NOMO-1 (cell line): ENCODE results near the gene SLC25A44.

Experiments used
- DNase-seq, 2 experiments: peaks; one replicate each; lab custom pipeline; 2025; ENCODE audit not compliant: unreplicated experiment in 2 of 2; lab: John Stamatoyannopoulos, UW

The SLC25A44 gene

GRCh38 chr1:156233426-156234127 is 39.7 kb downstream of the SLC25A44 start:
- DNase-seq: no peak

GRCh38 chr1:156236164-156236563 is 42.3 kb downstream of the SLC25A44 start:
- DNase-seq: no peak

DNA sequence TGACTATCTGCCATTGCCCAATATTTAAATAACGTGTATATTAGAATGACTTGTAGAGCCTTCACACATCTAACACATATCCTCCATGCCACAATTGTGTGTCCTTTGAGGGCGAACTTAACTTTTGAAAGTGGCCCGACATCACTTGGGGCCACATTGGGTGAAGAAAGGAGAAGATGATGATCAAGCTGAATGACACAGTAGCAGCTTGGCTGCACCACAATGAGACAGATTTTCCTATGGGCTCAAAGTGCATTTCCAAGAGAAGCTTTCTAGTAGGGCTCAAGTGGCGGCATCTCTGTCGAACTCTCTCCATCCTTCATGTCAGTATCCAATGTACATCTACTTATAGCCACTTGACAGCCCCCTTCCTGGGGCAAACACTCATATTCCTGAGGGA is 44.3 kb downstream of the SLC25A44 start:
- no peak for DNase-seq

DNA sequence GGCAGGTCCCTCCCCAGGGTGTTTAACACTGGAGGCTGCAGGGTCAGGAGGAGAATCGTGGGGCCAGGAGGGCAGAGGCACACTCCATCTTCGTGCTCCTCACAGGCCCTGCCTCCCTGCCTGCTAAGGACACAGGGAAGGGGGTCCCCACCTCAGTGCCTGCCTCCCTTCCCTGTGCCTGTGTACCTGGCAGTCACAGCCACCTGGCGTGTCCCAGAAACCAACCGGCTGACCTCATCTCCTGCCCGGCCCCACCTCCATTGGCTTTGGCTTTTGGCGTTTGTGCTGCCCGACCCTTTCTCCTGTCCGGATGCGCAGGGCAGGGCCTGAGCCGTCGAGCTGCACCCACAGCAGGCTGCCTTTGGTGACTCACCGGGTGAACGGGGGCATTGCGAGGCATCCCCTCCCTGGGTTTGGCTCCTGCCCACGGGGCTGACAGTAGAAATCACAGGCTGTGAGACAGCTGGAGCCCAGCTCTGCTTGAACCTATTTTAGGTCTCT is 47.5 kb downstream of the SLC25A44 start:
- no peak for DNase-seq

DNA sequence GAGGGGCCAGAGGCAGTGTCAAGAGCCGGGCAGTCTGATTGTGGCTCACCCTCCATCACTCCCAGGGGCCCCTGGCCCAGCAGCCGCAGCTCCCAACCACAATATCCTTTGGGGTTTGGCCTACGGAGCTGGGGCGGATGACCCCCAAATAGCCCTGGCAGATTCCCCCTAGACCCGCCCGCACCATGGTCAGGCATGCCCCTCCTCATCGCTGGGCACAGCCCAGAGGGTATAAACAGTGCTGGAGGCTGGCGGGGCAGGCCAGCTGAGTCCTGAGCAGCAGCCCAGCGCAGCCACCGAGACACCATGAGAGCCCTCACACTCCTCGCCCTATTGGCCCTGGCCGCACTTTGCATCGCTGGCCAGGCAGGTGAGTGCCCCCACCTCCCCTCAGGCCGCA is 48.0 kb downstream of the SLC25A44 start, which contains the start of gene BGLAP:
Gene BGLAP (plus strand): TSS at position 259 of the 400 bp plus-strand sequence. CDS start 48 bp downstream, at position 307.
- no peak for DNase-seq

DNA sequence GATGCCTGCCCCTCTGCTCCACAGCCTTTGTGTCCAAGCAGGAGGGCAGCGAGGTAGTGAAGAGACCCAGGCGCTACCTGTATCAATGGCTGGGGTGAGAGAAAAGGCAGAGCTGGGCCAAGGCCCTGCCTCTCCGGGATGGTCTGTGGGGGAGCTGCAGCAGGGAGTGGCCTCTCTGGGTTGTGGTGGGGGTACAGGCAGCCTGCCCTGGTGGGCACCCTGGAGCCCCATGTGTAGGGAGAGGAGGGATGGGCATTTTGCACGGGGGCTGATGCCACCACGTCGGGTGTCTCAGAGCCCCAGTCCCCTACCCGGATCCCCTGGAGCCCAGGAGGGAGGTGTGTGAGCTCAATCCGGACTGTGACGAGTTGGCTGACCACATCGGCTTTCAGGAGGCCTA is 48.8 kb downstream of the SLC25A44 start:
- no peak for DNase-seq

GRCh38 chr1:156244126-156244525 is 50.2 kb downstream of the SLC25A44 start:
- DNase-seq: no peak

DNA sequence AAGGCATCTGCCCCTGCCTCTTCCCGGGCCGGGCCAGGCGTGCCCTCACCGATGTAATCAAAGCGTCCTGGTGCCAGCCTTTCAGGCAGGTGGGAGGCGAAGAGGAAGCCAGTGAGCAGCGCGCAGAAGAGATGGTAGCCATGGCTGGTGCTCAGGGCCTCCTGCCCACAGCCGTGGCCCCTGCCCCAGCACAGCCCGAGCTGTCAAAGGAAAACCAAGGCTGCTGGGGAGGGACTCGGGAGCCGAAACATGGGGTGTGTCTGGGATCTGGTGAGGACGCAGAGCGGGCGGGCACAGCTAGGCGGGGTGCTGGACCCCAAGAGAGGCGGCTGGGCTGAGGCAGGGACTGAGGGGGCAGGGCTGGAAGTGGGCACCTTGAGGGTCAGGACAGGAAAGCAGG is 50.8 kb downstream of the SLC25A44 start:
- DNase-seq: no peak

- DNase-seq: peak; percentile 32 to 63
Observed at GRCh38 chr1:156245451-156246232, 51.7 kb downstream of the SLC25A44 start.

GRCh38 chr1:156246241-156246780 is 52.4 kb downstream of the SLC25A44 start:
- DNase-seq: no peak

DNA sequence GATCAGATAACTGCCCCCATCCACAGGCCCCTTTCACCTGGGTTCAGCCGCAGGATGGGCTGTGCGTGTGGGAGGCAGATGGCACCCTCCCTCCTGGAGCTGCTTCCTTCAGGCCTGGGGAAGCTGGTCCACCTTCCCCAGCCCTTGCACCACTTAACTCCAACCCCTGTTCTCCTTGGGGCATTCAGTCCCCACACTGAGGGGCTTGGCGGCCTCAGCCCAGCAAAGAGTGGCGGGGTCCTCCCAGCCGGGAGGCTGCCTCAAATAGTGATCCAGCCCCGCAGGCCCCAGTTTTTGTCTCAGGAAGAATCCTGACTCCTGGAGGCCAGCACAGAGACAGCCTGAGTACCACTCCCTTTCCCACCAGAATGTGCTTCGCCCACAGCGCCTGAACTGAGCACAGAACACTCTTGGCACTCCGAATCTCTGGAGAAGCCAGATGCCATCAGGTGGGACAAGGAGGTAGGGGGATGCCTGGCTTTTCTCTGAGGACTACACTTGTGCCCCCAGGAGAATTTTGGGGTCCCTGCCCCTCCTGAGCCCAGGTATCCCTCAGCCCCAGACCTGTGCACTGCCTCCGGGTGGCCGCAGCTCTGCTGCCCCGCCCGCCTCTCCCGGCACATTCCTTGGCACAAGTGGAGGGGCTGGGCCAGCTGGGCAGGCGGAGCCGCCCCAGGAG is 53.0 kb downstream of the SLC25A44 start:
- DNase-seq: no peak

DNA sequence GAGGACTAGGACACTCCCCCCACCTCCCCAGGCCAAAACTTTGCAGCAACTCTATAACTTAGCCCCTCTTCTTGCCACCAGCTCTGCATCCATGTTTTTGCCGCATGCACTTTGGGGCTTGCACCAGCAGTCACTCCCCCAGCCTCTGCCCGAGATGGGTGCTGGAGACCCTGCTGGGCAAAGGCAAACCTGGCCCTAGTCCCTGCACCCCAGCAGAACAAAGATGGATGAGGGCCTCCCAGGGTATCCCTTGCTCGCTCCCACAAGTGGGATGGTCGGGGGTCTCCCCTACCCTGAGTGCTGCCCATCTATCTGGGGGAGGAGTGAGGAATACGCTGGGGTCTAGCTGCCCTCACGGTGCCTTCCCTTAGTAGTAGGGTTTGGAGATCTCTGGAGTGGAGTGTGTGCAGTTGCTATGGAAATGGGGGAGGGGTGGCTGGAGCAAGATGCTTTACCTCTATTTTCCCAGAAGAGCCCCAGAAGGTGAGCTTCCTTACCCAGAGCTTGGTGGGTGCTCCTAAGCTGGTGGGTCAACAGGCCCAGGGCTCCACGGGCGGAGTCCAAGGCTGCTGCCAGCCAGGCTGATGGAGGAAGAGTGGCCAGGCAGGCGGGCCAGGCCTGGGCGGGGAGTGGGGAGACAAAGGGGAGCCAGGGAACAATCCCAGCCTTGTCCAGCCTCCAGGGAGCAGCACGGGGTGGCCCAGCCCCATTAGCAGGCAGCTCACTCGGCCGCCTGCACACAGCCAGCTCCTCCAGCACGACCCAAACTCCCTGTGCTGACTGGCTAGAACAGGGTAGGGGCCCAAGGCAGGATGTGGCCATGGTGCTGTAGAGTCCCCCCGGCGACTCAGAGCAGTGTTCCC is 53.8 kb downstream of the SLC25A44 start, which contains the start of gene PAQR6:
Gene PAQR6 (minus strand): TSS at position 597 of the 863 bp plus-strand sequence. CDS start 1,325 bp downstream, outside the sequence.
- DNase-seq: no peak

- DNase-seq: no peak
Observed at GRCh38 chr1:156248323-156248683, 54.4 kb downstream of the SLC25A44 start.

GRCh38 chr1:156249593-156249992 is 55.7 kb downstream of the SLC25A44 start:
- no peak for DNase-seq

DNA sequence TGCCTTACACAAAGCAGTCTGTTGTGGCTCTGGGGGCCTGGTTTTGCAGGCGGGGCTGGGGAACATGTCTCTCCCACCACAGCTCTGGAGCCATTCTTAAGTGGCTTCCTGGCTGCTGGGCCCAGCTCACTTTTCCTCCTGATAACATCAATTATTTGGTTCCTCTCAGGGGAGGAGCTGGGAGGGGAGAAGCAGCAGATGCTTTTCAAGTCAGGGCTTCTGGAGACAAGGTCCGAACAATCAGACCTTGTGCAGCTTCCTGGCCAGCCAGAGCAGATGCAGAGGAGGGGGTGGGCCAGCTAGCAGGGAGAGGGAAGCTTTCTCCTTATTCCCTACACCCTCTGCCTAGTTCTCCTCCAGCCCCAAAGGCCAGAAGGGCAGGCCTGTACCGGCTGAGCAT is 57.6 kb downstream of the SLC25A44 start:
- no peak for DNase-seq

DNA sequence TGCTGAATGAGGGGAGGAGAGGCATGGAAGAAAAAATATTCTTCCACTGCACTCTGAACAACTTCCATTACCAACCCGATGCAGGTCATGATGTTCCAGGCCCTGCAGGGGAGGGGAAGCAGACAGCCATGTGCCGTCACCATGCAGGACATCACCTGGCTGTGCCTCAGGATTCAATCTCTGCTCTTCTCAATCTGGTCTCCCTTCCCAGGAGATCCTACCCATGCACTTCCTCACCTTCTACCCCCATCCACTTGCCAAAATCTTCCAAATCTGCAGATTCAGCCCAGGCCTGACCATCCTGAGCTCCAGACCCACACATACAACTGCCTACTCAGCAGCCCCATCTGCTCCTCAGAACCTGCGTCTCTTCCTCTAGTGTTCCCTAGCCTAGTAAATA is 59.7 kb downstream of the SLC25A44 start:
- no peak for DNase-seq

- no peak for DNase-seq
Observed at GRCh38 chr1:156257711-156258110, 63.8 kb downstream of the SLC25A44 start.

GRCh38 chr1:156258859-156259258 is 65.0 kb downstream of the SLC25A44 start:
- no peak for DNase-seq

DNA sequence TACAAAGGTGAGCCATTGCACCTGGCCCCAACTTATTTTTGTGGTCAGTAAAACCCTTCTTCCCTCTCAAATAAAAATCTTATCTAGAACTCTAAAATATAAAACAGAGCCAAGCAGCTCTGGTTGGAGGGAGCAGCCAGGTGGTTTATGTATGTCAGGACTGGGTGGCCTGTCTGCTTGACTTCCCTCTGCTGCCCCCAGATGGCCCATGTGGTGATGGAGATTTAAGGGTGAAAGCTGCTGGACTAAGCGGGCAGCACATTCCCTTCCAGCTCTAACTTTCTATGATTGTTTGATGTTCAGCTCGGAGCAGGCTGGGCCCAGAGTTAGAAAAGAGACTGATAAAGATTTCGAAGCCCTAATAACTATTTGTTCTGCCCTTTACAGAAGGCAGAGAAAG is 65.9 kb downstream of the SLC25A44 start:
- no peak for DNase-seq

- no peak for DNase-seq
Observed at GRCh38 chr1:156260896-156261295, 67.0 kb downstream of the SLC25A44 start.
